ENCODE results near the gene SHC4. TPM values are rescaled to one million over a fixed set of nuclear protein-coding genes. Genes with fewer than 3 reads are reported as not detected.

SHC4 gene
- polyA plus RNA-seq, 3 donors = 0.09 TPM; not detected in 2

DNA sequence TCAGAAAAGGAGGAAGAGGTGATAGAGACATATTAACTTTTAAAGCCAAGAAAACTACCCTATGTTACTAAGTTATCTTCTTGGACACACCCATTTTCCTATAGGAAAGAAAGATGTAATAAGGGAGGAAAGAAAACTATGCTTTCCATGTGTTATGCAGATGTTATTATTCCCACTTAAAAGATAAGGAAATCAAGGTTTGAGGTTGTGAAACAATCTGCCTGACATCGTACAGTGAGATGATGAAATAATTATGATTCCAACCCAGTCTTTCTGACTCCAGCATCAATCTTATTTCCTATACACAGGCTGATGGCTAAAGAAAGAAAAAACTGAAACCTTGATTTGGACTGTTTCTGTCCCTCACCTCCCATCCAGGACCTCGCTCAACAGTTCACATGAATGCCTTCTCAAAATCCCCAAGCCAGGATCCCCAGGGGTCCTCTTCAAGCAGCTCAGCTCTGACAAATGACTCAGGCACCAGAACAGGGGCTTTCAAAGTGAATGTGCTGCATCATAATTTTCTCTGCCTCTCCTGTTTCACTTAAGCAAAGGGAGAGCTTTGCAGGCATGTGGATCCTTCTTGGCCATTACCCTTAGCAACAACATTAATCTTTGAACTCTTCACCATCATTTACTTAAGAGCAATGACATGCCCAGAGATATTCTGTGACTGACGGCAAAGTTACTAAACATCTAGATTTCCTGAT is 98.2 kb downstream of the SHC4 start:
- Histone ChIP-seq H3K9me3 (replicated peaks in 1 of 2; ENCODE audit: control insufficient read depth in 1 of 2, insufficient read depth in 1 of 2, low read length in 2 of 2) (no peaks in the 10 kb centered on the region), H3K36me3 (replicated peaks in 1 of 2; ENCODE audit: control insufficient read depth in 1 of 2, insufficient read depth in 2 of 2, low read length in 2 of 2) (no peaks in the 10 kb centered on the region), H3K4me3 (replicated peaks in 1 of 3; ENCODE audit: low read depth in 2 of 3, low read length in 3 of 3) (no peak overlapping the region), H3K4me2 (replicated peaks; ENCODE audit: extremely low read depth, low read length, poor library complexity, severe bottlenecking) (no peak overlapping the region), H3K27ac (ENCODE audit: low read depth in 1 of 2, low read length in 2 of 2) (no peak overlapping the region), H3K4me1 (ENCODE audit: control insufficient read depth in 1 of 2, insufficient read depth in 2 of 2, low read length in 2 of 2) (peaks cover 0 to 9% of the 10 kb centered on the region in 2 donors), H2AFZ (ENCODE audit: insufficient read depth, low read depth, low read length, poor library complexity, severe bottlenecking) (peak overlapping the region; percentile 8), H3K27me3 (ENCODE audit: control insufficient read depth in 2 of 2, insufficient read depth in 2 of 2, low read length in 2 of 2) (no peaks in the 10 kb centered on the region), H3K9ac (ENCODE audit: insufficient read depth, low read length, poor library complexity, severe bottlenecking) (no peak overlapping the region), H4K20me1 (ENCODE audit: insufficient read depth, low read length) (no peaks in the 10 kb centered on the region), H3K79me2 (ENCODE audit: insufficient read depth, low read length) (no peaks in the 10 kb centered on the region)
- Mint-ChIP-seq H3K4me1 (peaks cover 11% of the 10 kb centered on the region), H3K36me3 (no peaks in the 10 kb centered on the region), H3K4me3 (no peak overlapping the region), H3K27ac (no peak overlapping the region), H3K9me3 (no peaks in the 10 kb centered on the region), H3K27me3 (ENCODE audit: low read depth in 3 of 3) (peaks cover 1 to 3% (median 1%) of the 10 kb centered on the region in 3 donors)
- TF ChIP-seq, protein P1, sequence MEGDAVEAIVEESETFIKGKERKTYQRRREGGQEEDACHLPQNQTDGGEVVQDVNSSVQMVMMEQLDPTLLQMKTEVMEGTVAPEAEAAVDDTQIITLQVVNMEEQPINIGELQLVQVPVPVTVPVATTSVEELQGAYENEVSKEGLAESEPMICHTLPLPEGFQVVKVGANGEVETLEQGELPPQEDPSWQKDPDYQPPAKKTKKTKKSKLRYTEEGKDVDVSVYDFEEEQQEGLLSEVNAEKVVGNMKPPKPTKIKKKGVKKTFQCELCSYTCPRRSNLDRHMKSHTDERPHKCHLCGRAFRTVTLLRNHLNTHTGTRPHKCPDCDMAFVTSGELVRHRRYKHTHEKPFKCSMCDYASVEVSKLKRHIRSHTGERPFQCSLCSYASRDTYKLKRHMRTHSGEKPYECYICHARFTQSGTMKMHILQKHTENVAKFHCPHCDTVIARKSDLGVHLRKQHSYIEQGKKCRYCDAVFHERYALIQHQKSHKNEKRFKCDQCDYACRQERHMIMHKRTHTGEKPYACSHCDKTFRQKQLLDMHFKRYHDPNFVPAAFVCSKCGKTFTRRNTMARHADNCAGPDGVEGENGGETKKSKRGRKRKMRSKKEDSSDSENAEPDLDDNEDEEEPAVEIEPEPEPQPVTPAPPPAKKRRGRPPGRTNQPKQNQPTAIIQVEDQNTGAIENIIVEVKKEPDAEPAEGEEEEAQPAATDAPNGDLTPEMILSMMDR (IDR thresholded peaks at IDR 0.05) = no peak
- WGBS (ENCODE audit: insufficient coverage) = no CpG with 5 or more reads among the region's 3 CpGs
- DNase-seq = no peak
- intact Hi-C loops (cut with micrococcal nuclease) = loop anchor here in 1 of 2 donors (10.0 kb wide), 1 partner anchor 279 kb away; no protein-coding TSS in a partner anchor

DNA sequence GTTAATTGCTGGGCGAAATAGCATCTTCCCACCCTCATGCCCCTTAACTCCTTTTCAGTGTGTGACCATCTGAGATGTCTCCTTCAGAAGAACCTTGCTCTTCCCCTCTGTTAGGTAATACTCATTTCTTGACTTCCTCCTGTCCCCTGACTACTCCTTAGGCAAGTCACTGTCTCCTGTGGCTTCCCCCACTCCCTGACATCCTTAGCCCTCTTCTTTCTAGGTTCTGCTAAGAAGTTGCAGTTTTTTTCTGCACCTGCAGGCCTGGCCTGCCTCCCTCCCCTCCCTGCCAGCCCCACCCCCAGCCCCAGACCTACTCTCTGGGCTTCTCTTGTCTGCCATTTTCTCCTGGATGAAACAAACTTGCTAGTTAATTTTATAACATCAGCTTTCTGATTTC is 101.0 kb downstream of the SHC4 start:
- Histone ChIP-seq H3K9me3 (replicated peaks in 1 of 2; ENCODE audit: control insufficient read depth in 1 of 2, insufficient read depth in 1 of 2, low read length in 2 of 2) (no peaks in the 10 kb centered on the region), H2AFZ (ENCODE audit: insufficient read depth, low read depth, low read length, poor library complexity, severe bottlenecking) (peak overlapping the region; percentile 24), H3K27ac (ENCODE audit: low read depth in 1 of 2, low read length in 2 of 2) (no peak overlapping the region), H3K4me3 (replicated peaks in 1 of 3; ENCODE audit: low read depth in 2 of 3, low read length in 3 of 3) (no peak overlapping the region), H3K9ac (ENCODE audit: insufficient read depth, low read length, poor library complexity, severe bottlenecking) (no peak overlapping the region), H3K4me2 (replicated peaks; ENCODE audit: extremely low read depth, low read length, poor library complexity, severe bottlenecking) (no peak overlapping the region), H3K4me1 (ENCODE audit: control insufficient read depth in 1 of 2, insufficient read depth in 2 of 2, low read length in 2 of 2) (peaks cover 0 to 9% of the 10 kb centered on the region in 2 donors), H4K20me1 (ENCODE audit: insufficient read depth, low read length) (no peaks in the 10 kb centered on the region), H3K79me2 (ENCODE audit: insufficient read depth, low read length) (no peaks in the 10 kb centered on the region), H3K36me3 (replicated peaks in 1 of 2; ENCODE audit: control insufficient read depth in 1 of 2, insufficient read depth in 2 of 2, low read length in 2 of 2) (no peaks in the 10 kb centered on the region), H3K27me3 (ENCODE audit: control insufficient read depth in 2 of 2, insufficient read depth in 2 of 2, low read length in 2 of 2) (no peaks in the 10 kb centered on the region)
- 88% methylated on average over 1 of the region's 1 CpG for WGBS (ENCODE audit: insufficient coverage)
- Mint-ChIP-seq H3K36me3 (no peaks in the 10 kb centered on the region), H3K4me3 (no peak overlapping the region), H3K9me3 (no peaks in the 10 kb centered on the region), H3K27ac (peak overlapping the region in 6 of 7 donors; percentile 32 to 84 (median 62)), H3K27me3 (ENCODE audit: low read depth in 3 of 3) (peaks cover 1 to 4% (median 3%) of the 10 kb centered on the region in 3 donors), H3K4me1 (peaks cover 17% of the 10 kb centered on the region)
- peak; percentile 6 to 21 (median 16) for DNase-seq
- intact Hi-C loops (cut with micrococcal nuclease) = loop anchor here in 1 of 2 donors (10.0 kb wide), 1 partner anchor 282 kb away; no protein-coding TSS in a partner anchor
- TF ChIP-seq, protein P1 (IDR thresholded peaks at IDR 0.05) = no peak

Measured in CD14-positive monocyte (primary cell).